ENCODE measurements around the gene TOGARAM2.

DNA sequence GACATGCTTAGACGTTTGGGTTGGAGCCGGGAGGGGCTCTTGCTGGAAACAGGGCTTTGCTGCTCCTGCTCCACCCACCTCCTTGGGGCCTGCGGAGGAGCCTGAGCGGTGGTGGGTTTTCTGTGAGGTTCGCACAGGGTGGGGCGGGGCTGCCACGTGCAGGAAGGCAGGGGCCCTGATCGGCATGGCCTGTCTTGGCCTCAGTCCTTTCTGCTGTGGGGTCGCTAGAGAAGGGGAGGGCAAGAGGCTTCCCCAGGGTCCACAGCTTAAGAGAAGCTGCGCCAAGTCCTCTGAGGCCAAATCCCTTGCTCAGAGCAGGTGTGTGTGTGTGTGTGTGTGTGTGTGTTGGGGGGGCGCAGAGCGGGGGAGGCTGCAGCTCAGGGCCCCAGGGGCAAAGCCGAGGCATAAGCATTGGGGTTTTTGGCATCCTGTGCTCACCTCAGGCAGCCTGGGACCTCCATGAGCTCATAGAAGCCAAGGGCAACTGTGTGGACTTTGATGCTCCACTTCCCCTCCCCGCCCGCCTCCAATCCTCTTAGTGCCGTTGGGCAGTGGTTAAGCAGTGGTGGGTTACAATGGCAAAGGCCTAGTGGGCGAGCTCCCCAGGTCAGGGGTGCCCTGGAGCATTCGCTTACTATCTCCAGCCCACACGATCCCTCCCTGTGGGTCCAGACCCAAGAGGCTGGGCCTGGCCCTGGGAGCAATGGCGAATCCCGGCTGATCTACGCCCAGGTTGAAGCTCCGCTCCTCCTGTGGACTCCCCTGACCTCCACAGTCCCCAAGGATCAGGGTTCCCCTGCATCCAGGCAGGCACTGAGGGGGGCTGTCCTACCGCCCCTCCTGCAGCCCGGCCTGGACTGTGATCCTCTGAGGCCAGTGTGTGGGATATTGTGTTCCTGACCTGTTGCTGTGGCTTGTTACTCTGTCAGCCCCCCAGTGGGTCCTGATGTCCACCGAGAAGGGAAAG lies 28.9 kb downstream of the TOGARAM2 start:
- TF ChIP-seq FOXK2 (IDR thresholded peaks at IDR 0.05): no peak
- no peak for TF ChIP-seq SUZ12 (IDR thresholded peaks at IDR 0.05)
- no peak for TF ChIP-seq FOXM1 (IDR thresholded peaks at IDR 0.05; ENCODE audit: borderline replicate concordance)
- no peak for TF ChIP-seq SP1 (IDR thresholded peaks at IDR 0.05)
- no peak for TF ChIP-seq ZNF384 (IDR thresholded peaks at IDR 0.05)
- TF ChIP-seq ELF4 (IDR thresholded peaks at IDR 0.05): no peak
- no peak for TF ChIP-seq CTBP1 (IDR thresholded peaks at IDR 0.05; ENCODE audit: borderline replicate concordance)
- TF ChIP-seq L3MBTL2 (conservative IDR thresholded peaks at IDR 0.05): no peak
- TF ChIP-seq TARDBP (IDR thresholded peaks at IDR 0.05): no peak

Measured in HEK293T (cell line).